ENCODE results near the gene GRAP. TPM values are rescaled to one million over a fixed set of nuclear protein-coding genes. Genes with fewer than 3 reads are reported as not detected.

Gene GRAP
- total and polyA plus RNA-seq, 9 of the 15 experiments (the other 6 are each of a cell fraction or from before 2014, with no cell fraction given), result 0.07 to 0.41 (median 0.19) TPM; not detected in 5

GRCh38 chr17:18991531-18992315 is 55.0 kb downstream of the GRAP start:
- Histone ChIP-seq H3K9me3 (replicated peaks; ENCODE audit: control insufficient read depth, insufficient read depth, low read depth, low read length) (no peaks in the 10 kb centered on the region), H3K27me3 (ENCODE audit: control insufficient read depth in 2 of 2, insufficient read depth in 2 of 2, low read length in 2 of 2) (no peaks in the 10 kb centered on the region), H2AFZ (ENCODE audit: low read depth, low read length) (no peak overlapping the region), H3K36me3 (ENCODE audit: control insufficient read depth, insufficient read depth, low read length) (peaks cover 2% of the 10 kb centered on the region; the same call in 1 of the 3 replicates), H3K27ac (ENCODE audit: extremely low read depth, low read depth, low read length) (no peak overlapping the region), H3K4me3 (no peak overlapping the region), H3K4me2 (ENCODE audit: insufficient read depth, low read length) (no peak overlapping the region), H4K20me1 (replicated peaks; ENCODE audit: control insufficient read depth, insufficient read depth, low read length) (peaks cover 5% of the 10 kb centered on the region; the same call in 1 of the 2 replicates), H3K4me1 (replicated peaks in 1 of 2; ENCODE audit: control insufficient read depth in 2 of 2, insufficient read depth in 2 of 2, low read length in 2 of 2) (peaks cover 0 to 15% of the 10 kb centered on the region in 2 experiments; a peak in 2 of 5 replicates), H3K9ac (ENCODE audit: insufficient read depth in 1 of 2, low read depth in 2 of 2, low read length in 2 of 2) (no peak overlapping the region), H3K79me2 (ENCODE audit: control insufficient read depth, insufficient read depth, low read length) (0 out of 3 replicates have a peak, but pooled peaks cover 3% of the 10 kb centered on the region), H3K9me1 (ENCODE audit: control insufficient read depth, insufficient read depth, low read length) (no peaks in the 10 kb centered on the region)
- BruUV-seq (replicated peaks), result no TSS peak
- intact Hi-C loops (cut with micrococcal nuclease) (no loop called here), in situ Hi-C loops (cut with MboI) (no loop called here)
- DNase-seq (ENCODE audit: extremely low read depth in 1 of 4, low spot score in 3 of 4) (no peak), ATAC-seq (no peak), FAIRE-seq (no peak)
- 0 out of 2 replicates have a peak, but pooled peaks have one; percentile 17 for TF ChIP-seq POLR2G (IDR thresholded peaks at IDR 0.05; ENCODE audit: low read depth, low read length)
- TF ChIP-seq COPS2 (conservative IDR thresholded peaks at IDR 0.05), result no peak
- TF ChIP-seq KDM1A (IDR thresholded peaks at IDR 0.05), result no peak
- TF ChIP-seq RFX5 (IDR thresholded peaks at IDR 0.05; ENCODE audit: low read depth, low read length), result no peak
- TF ChIP-seq RFX1 (IDR thresholded peaks at IDR 0.05), result no peak
- TF ChIP-seq TFE3 (CRISPR knock-in tag; IDR thresholded peaks at IDR 0.05), result no peak
- no peak for TF ChIP-seq ZEB2 (IDR thresholded peaks at IDR 0.05)
- TF ChIP-seq LEF1 (IDR thresholded peaks at IDR 0.05), result no peak
- WGBS (ENCODE audit: insufficient coverage, low coverage, missing lambda C conversion rate), result 91% methylated on average over 10 of the region's 20 CpGs
- POLR2A ChIA-PET, result interaction anchor here (0.6 to 1.0 kb wide), 3 partner anchors 13 to 24 kb away, joined by 3 to 4 read pairs (median 3); partner anchors contain the start of gene FAM83G
- CTCF ChIA-PET (ENCODE audit: low intra/inter-chr PET ratio), result no interaction called here

All from K562 (cell line).